Measurements from ENCODE around the gene COLQ. TPM values are rescaled to one million over a fixed set of nuclear protein-coding genes. Genes with fewer than 3 reads are reported as not detected.

Gene COLQ
- 1 to 10 TPM in 3 of 4 donors, under 1 TPM in 1; 0.10 to 3.3 (median 1.8) TPM for total RNA-seq

- WGBS, 2 donors: 50 to 86% methylated on average over 6 of the region's 6 CpGs
- H3K4me3 ChIP-seq (ENCODE audit: low read depth, poor library complexity, severe bottlenecking): no peak within 1 kb of the TSS
- peak in 1 of 2 donors; percentile 72 for DNase-seq (ENCODE audit: low spot score in 2 of 2)
- intact Hi-C loops (cut with DNase I; ENCODE audit: low total_unique reads): no loop called here
- TF ChIP-seq, protein P1, sequence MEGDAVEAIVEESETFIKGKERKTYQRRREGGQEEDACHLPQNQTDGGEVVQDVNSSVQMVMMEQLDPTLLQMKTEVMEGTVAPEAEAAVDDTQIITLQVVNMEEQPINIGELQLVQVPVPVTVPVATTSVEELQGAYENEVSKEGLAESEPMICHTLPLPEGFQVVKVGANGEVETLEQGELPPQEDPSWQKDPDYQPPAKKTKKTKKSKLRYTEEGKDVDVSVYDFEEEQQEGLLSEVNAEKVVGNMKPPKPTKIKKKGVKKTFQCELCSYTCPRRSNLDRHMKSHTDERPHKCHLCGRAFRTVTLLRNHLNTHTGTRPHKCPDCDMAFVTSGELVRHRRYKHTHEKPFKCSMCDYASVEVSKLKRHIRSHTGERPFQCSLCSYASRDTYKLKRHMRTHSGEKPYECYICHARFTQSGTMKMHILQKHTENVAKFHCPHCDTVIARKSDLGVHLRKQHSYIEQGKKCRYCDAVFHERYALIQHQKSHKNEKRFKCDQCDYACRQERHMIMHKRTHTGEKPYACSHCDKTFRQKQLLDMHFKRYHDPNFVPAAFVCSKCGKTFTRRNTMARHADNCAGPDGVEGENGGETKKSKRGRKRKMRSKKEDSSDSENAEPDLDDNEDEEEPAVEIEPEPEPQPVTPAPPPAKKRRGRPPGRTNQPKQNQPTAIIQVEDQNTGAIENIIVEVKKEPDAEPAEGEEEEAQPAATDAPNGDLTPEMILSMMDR (IDR thresholded peaks at IDR 0.05): no peak
- TF ChIP-seq POLR2A (IDR thresholded peaks at IDR 0.05): no peak
These were observed at the start of gene COLQ for GRCh38 chr3:15521573-15521965. Gene COLQ, minus strand, starts transcription at chr3:15521706. Its CDS starts 81 bp downstream, at chr3:15521625.

DNA sequence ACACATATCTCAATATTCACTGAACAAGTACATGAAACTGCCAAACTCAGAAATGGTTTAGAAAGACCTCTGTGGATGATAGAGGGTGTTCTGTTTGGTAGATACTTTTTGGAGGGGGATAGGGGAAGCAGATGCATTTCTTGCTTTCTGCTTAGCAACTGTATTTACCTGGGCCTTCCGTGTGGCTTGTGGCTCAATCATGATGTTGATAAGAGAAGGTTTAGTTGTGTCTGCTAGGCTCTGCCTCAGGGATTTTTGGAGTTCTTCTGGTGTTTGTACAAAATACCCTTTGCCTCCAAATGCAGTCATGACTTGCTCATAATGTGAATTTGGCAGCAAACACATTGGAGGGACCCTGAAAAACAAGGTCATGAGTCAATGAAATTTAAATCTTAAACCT, 41.7 kb upstream of the COLQ start:
- intact Hi-C loops (cut with DNase I; ENCODE audit: low total_unique reads): no loop called here
- no peak overlapping the region for H3K4me3 ChIP-seq (ENCODE audit: low read depth, poor library complexity, severe bottlenecking)
- TF ChIP-seq, protein P1 (IDR thresholded peaks at IDR 0.05): no peak
- no peak for TF ChIP-seq POLR2A (IDR thresholded peaks at IDR 0.05)
- WGBS, 2 donors: 57 to 79% methylated on average over 1 of the region's 1 CpG
- DNase-seq (ENCODE audit: low spot score in 2 of 2): no peak

DNA sequence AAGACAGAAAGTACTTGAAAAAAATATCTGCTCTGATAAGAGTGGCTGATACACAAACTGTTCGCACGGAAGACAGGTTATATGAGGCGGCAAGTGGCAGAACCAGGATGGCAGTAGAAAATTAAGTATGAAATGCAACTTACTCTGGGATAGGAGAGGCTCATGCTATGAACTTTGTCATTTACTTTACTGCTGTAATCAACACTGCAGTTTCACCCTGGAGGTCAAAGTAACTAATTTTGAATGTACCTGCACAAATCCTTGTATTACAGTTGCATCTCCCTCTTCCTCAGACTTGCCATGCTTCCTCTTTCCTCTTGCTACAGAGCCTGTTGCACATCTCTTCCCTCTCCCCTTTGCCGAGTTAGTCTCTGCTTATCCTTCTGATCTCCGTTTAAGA, 41.1 kb upstream of the COLQ start:
- WGBS, 2 donors: 65 to 73% methylated on average over 5 of the region's 5 CpGs

DNA sequence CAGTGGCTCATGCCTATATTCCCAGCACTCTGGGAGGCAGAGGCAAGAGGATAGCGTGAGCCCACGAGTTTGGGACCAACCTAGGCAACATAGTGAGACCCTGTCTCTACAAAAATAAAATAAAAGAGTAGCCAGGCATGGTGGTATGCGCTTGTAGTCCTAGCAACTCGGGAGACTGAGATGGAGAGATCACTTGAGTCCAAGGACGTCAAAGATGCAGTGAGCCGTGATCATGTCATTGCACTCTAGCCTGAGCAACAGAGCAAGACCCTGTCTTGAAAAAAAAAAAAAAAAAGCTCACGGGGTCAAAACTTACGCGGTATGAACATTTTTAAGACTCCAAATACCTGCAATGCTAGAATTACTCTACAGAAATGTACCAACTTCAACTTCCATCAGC, 37.1 kb upstream of the COLQ start:
- WGBS, 2 donors: 83 to 95% methylated on average over 9 of the region's 9 CpGs

More for the DNA sequence above, 41.1 kb upstream of the COLQ start:
- intact Hi-C loops (cut with DNase I; ENCODE audit: low total_unique reads): no loop called here
- no peak for DNase-seq (ENCODE audit: low spot score in 2 of 2)
- no peak overlapping the region for H3K4me3 ChIP-seq (ENCODE audit: low read depth, poor library complexity, severe bottlenecking)
- no peak for TF ChIP-seq POLR2A (IDR thresholded peaks at IDR 0.05)
- TF ChIP-seq, protein P1 (IDR thresholded peaks at IDR 0.05): no peak

DNA sequence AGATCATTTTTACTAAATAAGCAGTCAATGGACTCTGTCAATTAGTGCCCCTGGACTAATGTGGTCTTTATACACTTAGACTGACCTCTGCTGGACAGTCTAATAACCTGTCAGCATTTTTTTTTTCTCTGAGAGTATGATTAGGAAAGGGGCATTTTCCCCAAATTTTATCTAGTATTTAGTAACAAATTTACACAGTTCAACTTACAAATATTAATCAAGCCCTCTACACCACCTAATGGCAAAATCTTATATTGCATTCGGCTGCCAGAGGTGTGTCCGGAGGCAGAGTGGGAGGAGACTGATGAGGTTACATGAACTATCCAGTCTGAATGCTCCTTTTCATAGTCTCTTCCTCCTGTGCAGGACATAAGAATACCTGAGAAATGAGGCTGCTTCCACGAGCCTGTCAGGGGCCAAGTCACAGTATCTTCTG, 36.0 kb upstream of the COLQ start:
- no peak for TF ChIP-seq POLR2A (IDR thresholded peaks at IDR 0.05)
- TF ChIP-seq, protein P1 (IDR thresholded peaks at IDR 0.05): no peak
- peak in 1 of 2 donors; percentile 62 for DNase-seq (ENCODE audit: low spot score in 2 of 2)
- intact Hi-C loops (cut with DNase I; ENCODE audit: low total_unique reads): no loop called here
- H3K4me3 ChIP-seq (ENCODE audit: low read depth, poor library complexity, severe bottlenecking): no peak overlapping the region
- WGBS, 2 donors: 0% methylated on average over 3 of the region's 3 CpGs

More for the DNA sequence above, 37.1 kb upstream of the COLQ start:
- intact Hi-C loops (cut with DNase I; ENCODE audit: low total_unique reads): no loop called here
- no peak for TF ChIP-seq POLR2A (IDR thresholded peaks at IDR 0.05)
- TF ChIP-seq, protein P1 (IDR thresholded peaks at IDR 0.05): no peak
- H3K4me3 ChIP-seq (ENCODE audit: low read depth, poor library complexity, severe bottlenecking): no peak overlapping the region
- no peak for DNase-seq (ENCODE audit: low spot score in 2 of 2)

- DNase-seq (ENCODE audit: low spot score in 2 of 2): no peak
- no peak overlapping the region for H3K4me3 ChIP-seq (ENCODE audit: low read depth, poor library complexity, severe bottlenecking)
- WGBS, 2 donors: 80 to 88% methylated on average over 2 of the region's 2 CpGs
- intact Hi-C loops (cut with DNase I; ENCODE audit: low total_unique reads): no loop called here
- TF ChIP-seq, protein P1 (IDR thresholded peaks at IDR 0.05): no peak
- TF ChIP-seq POLR2A (IDR thresholded peaks at IDR 0.05): no peak
These were observed 35.0 kb upstream of the COLQ start for GRCh38 chr3:15556512-15556911.

Measured in lower leg skin (tissue), 4 donors.